Fibroblast of lung (primary cell): ENCODE data around the gene WDFY2.

Experiments
- EZH2 ChIP-seq: IDR thresholded peaks from 2 replicates; pipeline ENCODE4 v1.5.1; 2012; ENCODE audit warnings: low read length, control low read depth, mild to moderate bottlenecking; ENCODE audit errors: missing control alignments
- TF ChIP-seq, protein P1 (sequence below), 2 donors: IDR thresholded peaks in 1 of 2; conservative IDR thresholded peaks in 1 of 2; 1 replicate in 1 of 2; 2 replicates in 1 of 2; pipeline ENCODE4 v1.5.1; 2011 to 2012; ENCODE audit warnings: low read length in 2 of 2, control low read depth in 1 of 2, inconsistent platforms in 1 of 2, low read depth in 1 of 2, mild to moderate bottlenecking in 1 of 2

GRCh38 chr13:51635137-51635878 is 51.0 kb downstream of the WDFY2 start:
- TF ChIP-seq, protein P1, sequence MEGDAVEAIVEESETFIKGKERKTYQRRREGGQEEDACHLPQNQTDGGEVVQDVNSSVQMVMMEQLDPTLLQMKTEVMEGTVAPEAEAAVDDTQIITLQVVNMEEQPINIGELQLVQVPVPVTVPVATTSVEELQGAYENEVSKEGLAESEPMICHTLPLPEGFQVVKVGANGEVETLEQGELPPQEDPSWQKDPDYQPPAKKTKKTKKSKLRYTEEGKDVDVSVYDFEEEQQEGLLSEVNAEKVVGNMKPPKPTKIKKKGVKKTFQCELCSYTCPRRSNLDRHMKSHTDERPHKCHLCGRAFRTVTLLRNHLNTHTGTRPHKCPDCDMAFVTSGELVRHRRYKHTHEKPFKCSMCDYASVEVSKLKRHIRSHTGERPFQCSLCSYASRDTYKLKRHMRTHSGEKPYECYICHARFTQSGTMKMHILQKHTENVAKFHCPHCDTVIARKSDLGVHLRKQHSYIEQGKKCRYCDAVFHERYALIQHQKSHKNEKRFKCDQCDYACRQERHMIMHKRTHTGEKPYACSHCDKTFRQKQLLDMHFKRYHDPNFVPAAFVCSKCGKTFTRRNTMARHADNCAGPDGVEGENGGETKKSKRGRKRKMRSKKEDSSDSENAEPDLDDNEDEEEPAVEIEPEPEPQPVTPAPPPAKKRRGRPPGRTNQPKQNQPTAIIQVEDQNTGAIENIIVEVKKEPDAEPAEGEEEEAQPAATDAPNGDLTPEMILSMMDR (conservative IDR thresholded peaks at IDR 0.05 in 1 of 2, IDR thresholded peaks at IDR 0.05 in 1 of 2; ENCODE audit: low read depth in 1 of 2, low read length in 2 of 2), result no peak
- TF ChIP-seq EZH2, result no peak
